ENCODE measurements around the gene SEZ6L2.

The SEZ6L2 gene

DNA sequence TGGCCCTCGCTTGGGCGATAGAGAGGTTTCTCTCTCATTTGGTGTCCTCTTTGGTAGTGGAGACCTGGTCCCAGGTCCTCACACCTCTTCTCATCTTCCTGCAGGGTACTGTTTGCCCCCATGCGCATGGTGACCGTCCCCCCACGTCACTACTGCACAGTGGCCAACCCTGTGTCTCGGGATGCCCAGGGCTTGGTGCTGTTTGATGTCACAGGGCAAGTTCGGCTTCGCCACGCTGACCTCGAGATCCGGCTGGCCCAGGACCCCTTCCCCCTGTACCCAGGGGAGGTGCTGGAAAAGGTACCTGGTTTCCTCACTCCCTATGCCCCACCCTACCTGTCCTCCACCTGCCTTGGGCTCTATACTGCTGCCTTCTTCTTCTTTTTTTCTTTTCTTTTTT is 68.6 kb downstream of the SEZ6L2 start:
- DNase-seq (ENCODE audit: insufficient read length, low spot score) (no peak), FAIRE-seq (no peak)

- DNase-seq (ENCODE audit: insufficient read length, low spot score) (no peak), FAIRE-seq (no peak)
These were observed 73.0 kb downstream of the SEZ6L2 start for GRCh38 chr16:29826342-29826695.

GRCh38 chr16:29825145-29826044 is 74.0 kb downstream of the SEZ6L2 start:
- FAIRE-seq: no peak
- DNase-seq (ENCODE audit: insufficient read length, low spot score): no peak

DNA sequence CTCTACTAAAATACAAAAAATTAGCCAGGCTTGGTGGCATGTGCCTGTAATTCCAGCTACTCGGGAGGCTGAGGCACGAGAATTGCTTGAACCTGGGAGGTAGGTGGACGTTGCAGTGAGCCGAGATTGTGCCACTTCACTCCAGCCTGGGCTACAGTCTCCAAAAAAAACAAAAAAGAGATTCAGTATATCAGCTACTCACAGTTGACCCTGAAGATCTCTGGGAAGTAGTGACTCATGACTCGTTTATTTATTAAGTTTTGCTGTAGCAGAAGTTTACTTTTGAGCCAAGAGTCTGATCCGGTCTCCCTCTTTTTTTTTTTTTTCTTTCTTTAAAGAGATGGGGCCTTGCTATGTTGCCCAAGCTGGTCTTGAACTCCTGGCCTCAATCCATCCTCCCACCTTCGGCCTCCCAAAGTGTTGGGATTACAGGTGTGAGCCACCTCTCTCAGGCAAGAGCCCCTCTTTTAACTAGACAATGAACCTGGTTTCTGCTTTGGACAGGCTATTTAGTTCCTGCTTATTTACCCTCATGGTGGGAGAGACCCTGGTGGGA is 74.7 kb downstream of the SEZ6L2 start:
- no peak for FAIRE-seq
- no peak for DNase-seq (ENCODE audit: insufficient read length, low spot score)

DNA sequence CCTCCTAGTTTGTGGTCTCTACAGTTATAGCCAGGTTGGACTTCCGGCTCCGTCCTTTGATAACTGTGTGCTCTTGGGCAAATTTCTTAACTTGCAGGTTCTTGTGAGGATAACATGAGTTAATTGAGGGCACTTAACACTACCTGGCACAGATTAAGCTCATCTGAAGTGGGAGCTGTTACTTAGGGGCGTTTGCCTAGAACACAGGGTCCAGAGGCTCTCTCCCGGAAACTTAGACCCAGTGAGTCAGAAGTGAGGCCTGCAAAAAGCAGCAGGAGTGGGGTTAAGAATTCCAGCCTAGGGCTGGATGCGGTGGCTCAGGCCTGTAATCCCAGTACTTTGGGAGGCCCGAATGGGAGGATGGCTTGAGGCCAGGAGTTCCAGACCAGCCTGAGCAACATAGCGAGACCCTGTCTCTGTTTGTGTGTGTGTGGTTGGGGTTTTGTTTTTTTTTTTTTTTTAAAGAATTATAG is 77.7 kb downstream of the SEZ6L2 start:
- FAIRE-seq (no peak), DNase-seq (ENCODE audit: insufficient read length, low spot score) (no peak)

All from HTR-8/SVneo (cell line).